ENCODE results near the gene VPS16.

The VPS16 gene

GRCh38 chr20:2880650-2881049, 40.1 kb downstream of the VPS16 start:
- H3K4me3 ChIP-seq (ENCODE audit: low read depth, low read length): no peak overlapping the region
- TF ChIP-seq CTCF (IDR thresholded peaks at IDR 0.05; ENCODE audit: low read depth, low read length): no peak

- no peak overlapping the region for H3K4me3 ChIP-seq (ENCODE audit: low read depth, low read length)
- no peak for TF ChIP-seq CTCF (IDR thresholded peaks at IDR 0.05; ENCODE audit: low read depth, low read length)
Measured at GRCh38 chr20:2883726-2884637, 43.4 kb downstream of the VPS16 start.

- no peak for TF ChIP-seq CTCF (IDR thresholded peaks at IDR 0.05; ENCODE audit: low read depth, low read length)
- no peak overlapping the region for H3K4me3 ChIP-seq (ENCODE audit: low read depth, low read length)
Measured at GRCh38 chr20:2887715-2888114, 47.2 kb downstream of the VPS16 start.

GRCh38 chr20:2888224-2888955, 47.8 kb downstream of the VPS16 start:
- TF ChIP-seq CTCF (IDR thresholded peaks at IDR 0.05; ENCODE audit: low read depth, low read length): no peak
- H3K4me3 ChIP-seq (ENCODE audit: low read depth, low read length): no peak overlapping the region

- no peak for TF ChIP-seq CTCF (IDR thresholded peaks at IDR 0.05; ENCODE audit: low read depth, low read length)
- no peak overlapping the region for H3K4me3 ChIP-seq (ENCODE audit: low read depth, low read length)
Measured at GRCh38 chr20:2889209-2889608, 48.7 kb downstream of the VPS16 start.

GRCh38 chr20:2889797-2890196, 49.3 kb downstream of the VPS16 start:
- H3K4me3 ChIP-seq (ENCODE audit: low read depth, low read length): no peak overlapping the region

More at GRCh38 chr20:2889797-2890196, 49.3 kb downstream of the VPS16 start:
- TF ChIP-seq CTCF (IDR thresholded peaks at IDR 0.05; ENCODE audit: low read depth, low read length): no peak

Measured in WI38 (cell line).